GM12873 (cell line): Measurements from ENCODE around the gene NR2F2.

ENCODE experiments used
- CTCF ChIP-seq: IDR thresholded peaks from 2 replicates; pipeline ENCODE4 v1.5.1; 2012; ENCODE audit warnings: low read depth, mild to moderate bottlenecking, moderate library complexity, low read length, control low read depth; ENCODE audit not compliant: insufficient read depth; ENCODE audit errors: missing control alignments

The NR2F2 gene

GRCh38 chr15:96365781-96366525 is 35.5 kb downstream of the NR2F2 start:
- no peak for TF ChIP-seq CTCF

GRCh38 chr15:96366526-96366877 is 36.0 kb downstream of the NR2F2 start:
- TF ChIP-seq CTCF, result no peak

GRCh38 chr15:96367311-96368200 is 37.1 kb downstream of the NR2F2 start:
- no peak for TF ChIP-seq CTCF

- no peak for TF ChIP-seq CTCF
Observed at GRCh38 chr15:96369351-96369750, 38.9 kb downstream of the NR2F2 start.

GRCh38 chr15:96369825-96370621 is 39.5 kb downstream of the NR2F2 start:
- no peak for TF ChIP-seq CTCF

GRCh38 chr15:96372554-96372953 is 42.1 kb downstream of the NR2F2 start:
- no peak for TF ChIP-seq CTCF

GRCh38 chr15:96374499-96374898 is 44.0 kb downstream of the NR2F2 start:
- no peak for TF ChIP-seq CTCF
